Lower lobe of right lung (tissue), 2 donors: ENCODE data around the gene AMIGO3. TPM values are rescaled to one million over a fixed set of nuclear protein-coding genes. Genes with fewer than 3 reads are reported as not detected.
"Not testable (repeated sequence)": the region's sequence is repeated elsewhere in the genome, so short reads cannot be mapped to it uniquely, and the experiment has no call there.

Experiments
- ATAC-seq, 2 donors: fragments of 200-7000 bp; cut with Tn5 transposase; one replicate each; pipeline ENCODE4 v1.9.1; 2020 to 2022; ENCODE audit warnings: mild to moderate bottlenecking in 2 of 2, moderate library complexity in 2 of 2
- DNase-seq: peaks from one replicate; pipeline ENCODE4 v3.0.0-alpha.2; 2020
- H3K27ac ChIP-seq: fragments of 200-600 bp; one replicate; pipeline ENCODE4 v1.8.0; 2022
- H3K27me3 ChIP-seq: fragments of 200-600 bp; one replicate; pipeline ENCODE4 v1.8.0; 2022; ENCODE audit warnings: low read depth
- H3K36me3 ChIP-seq: fragments of 200-600 bp; one replicate; pipeline ENCODE4 v1.8.0; 2022; ENCODE audit warnings: mild to moderate bottlenecking
- H3K4me1 ChIP-seq: fragments of 200-600 bp; one replicate; pipeline ENCODE4 v1.8.0; 2022
- H3K4me3 ChIP-seq: fragments of 200-600 bp; one replicate; pipeline ENCODE4 v1.8.0; 2022; ENCODE audit warnings: mild to moderate bottlenecking
- H3K9me3 ChIP-seq: fragments of 200-600 bp; one replicate; pipeline ENCODE4 v1.8.0; 2022
- CTCF ChIP-seq: fragments of 200-600 bp; IDR thresholded peaks from one replicate; pipeline ENCODE4 v1.8.0; 2022; ENCODE audit warnings: antibody characterized with exemption, mild to moderate bottlenecking
- intact Hi-C: fragments of 100-400 bp; cut with DNase I; formaldehyde crosslinking; loops from one replicate; pipeline ENCODE4 v1.11.0; 2022
- total RNA-seq: library from RNA; stranded (reverse); fragmentation: NEBNext Ultra II Directional; extraction: Animal tissue kit (Norgen Biotek cat#: 25700); gene quantifications from one replicate; pipeline ENCODE4 v1.2.1, GENCODE V29; 2021
- donor health status: DM: no; HTN: yes; CAD: no; lungs with severe emphysema.

The AMIGO3 gene
- total RNA-seq, 1 donor from 2014 or later, result not detected

- no peak for TF ChIP-seq CTCF
- H3K27ac ChIP-seq, result no peak overlapping the region
- H3K27me3 ChIP-seq, result no peaks in the 10 kb centered on the region
- no peak for ATAC-seq
- no peak overlapping the region for H3K4me3 ChIP-seq
- H3K4me1 ChIP-seq, result peaks cover 19% of the 10 kb centered on the region
- no peaks in the 10 kb centered on the region for H3K36me3 ChIP-seq
- DNase-seq, result no peak
- no peaks in the 10 kb centered on the region for H3K9me3 ChIP-seq
- intact Hi-C loops, result no loop called here
Observed at GRCh38 chr3:49756036-49756435, 36.6 kb upstream of the AMIGO3 start.

DNA sequence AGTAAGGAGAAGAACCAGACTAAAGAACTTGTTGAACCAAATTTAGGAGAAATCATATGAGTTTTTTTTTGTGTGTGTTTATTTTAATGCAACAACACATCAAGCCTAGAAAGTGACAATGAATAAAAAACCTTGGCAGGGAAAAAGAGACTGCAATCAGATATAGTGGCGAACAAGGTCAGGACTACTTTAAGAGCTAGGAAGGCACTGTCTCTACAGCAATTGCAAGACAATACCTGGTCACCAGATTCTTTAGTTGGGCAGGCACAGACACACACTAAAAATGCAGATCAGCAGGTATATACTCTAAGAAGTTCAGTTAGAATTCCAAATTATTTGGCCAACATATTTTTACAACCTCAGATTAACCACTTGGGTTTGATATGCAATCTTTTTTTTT, 35.1 kb upstream of the AMIGO3 start:
- Histone ChIP-seq H3K9me3 (no peaks in the 10 kb centered on the region), H3K36me3 (peaks cover 7% of the 10 kb centered on the region), H3K4me1 (peaks cover 25% of the 10 kb centered on the region), H3K27ac (no peak overlapping the region), H3K27me3 (no peaks in the 10 kb centered on the region), H3K4me3 (no peak overlapping the region)
- intact Hi-C loops, result no loop called here
- DNase-seq (no peak), ATAC-seq (no peak)
- no peak for TF ChIP-seq CTCF

DNA sequence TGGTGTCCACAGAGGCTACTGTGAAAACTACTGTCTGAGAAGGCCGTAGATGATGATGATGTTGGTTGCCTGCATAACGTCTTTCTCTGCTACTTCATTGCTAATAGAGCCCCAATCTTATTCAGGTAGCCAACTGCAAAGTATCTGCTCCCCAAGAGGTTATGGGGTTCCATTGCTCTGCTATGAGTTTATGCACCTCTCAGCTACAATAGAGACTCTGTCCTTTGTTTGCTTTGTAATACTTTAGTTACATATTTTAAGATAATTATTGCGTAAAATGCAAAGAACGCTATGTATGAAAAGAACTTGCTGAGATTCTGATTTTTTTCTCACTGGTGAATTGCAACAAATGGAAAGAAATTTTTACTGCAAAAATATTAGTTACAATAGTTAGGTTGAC, 32.0 kb upstream of the AMIGO3 start:
- Histone ChIP-seq H3K4me1 (peaks cover 15% of the 10 kb centered on the region), H3K27me3 (no peaks in the 10 kb centered on the region), H3K27ac (no peak overlapping the region), H3K4me3 (no peak overlapping the region), H3K9me3 (no peaks in the 10 kb centered on the region), H3K36me3 (peaks cover 35% of the 10 kb centered on the region)
- no peak for TF ChIP-seq CTCF
- intact Hi-C loops, result no loop called here
- peak; percentile 49 to 62 for ATAC-seq
- no peak for DNase-seq

GRCh38 chr3:49750056-49750455, 30.6 kb upstream of the AMIGO3 start:
- Histone ChIP-seq H3K36me3 (peaks cover 38% of the 10 kb centered on the region), H3K4me1 (peaks cover 11% of the 10 kb centered on the region), H3K4me3 (no peak overlapping the region), H3K9me3 (no peaks in the 10 kb centered on the region), H3K27ac (no peak overlapping the region), H3K27me3 (no peaks in the 10 kb centered on the region)
- DNase-seq (no peak), ATAC-seq (no peak)
- no peak for TF ChIP-seq CTCF
- intact Hi-C loops, result no loop called here

DNA sequence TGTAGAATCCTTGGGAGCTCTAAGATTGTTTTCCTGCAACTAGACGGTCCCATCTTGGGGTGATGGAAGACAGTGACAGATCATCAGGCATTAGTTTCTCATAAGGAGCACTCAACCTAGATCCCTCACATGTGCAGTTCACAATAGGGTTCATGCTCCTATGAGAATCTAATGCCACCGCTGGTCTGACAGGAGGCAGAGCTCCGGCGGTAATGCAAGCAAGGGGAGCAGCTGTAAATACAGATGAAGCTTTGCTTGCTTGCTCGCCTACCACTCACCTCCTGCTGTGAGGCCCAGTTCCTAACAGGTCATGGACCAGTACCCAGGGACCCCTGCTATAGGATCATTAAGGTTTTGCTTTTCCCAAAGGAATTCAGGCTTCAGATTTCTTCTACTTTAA, 29.4 kb upstream of the AMIGO3 start:
- Histone ChIP-seq H3K4me1 (peaks cover 11% of the 10 kb centered on the region), H3K36me3 (peaks cover 41% of the 10 kb centered on the region)
- DNase-seq, H3K4me3 ChIP-seq, H3K27ac ChIP-seq, ATAC-seq, H3K27me3 ChIP-seq, H3K9me3 ChIP-seq, intact Hi-C loops: not testable (repeated sequence)

GRCh38 chr3:49747792-49748480, 28.5 kb upstream of the AMIGO3 start:
- Histone ChIP-seq H3K4me1 (peaks cover 7% of the 10 kb centered on the region), H3K36me3 (peaks cover 48% of the 10 kb centered on the region), H3K9me3 (no peaks in the 10 kb centered on the region), H3K4me3 (no peak overlapping the region), H3K27me3 (no peaks in the 10 kb centered on the region), H3K27ac (no peak overlapping the region)
- TF ChIP-seq CTCF, result no peak
- no peak for ATAC-seq
- intact Hi-C loops, result no loop called here
- no peak for DNase-seq
